Astrocyte (in vitro differentiated cells and primary cell): Measurements from ENCODE around the gene WBP1L.
"Not testable (repeated sequence)": the region's sequence is repeated elsewhere in the genome, so short reads cannot be mapped to it uniquely, and the experiment has no call there.

Experiments
- CTCF ChIP-seq: IDR thresholded peaks from 2 replicates; pipeline ENCODE4 v1.5.1; 2011; ENCODE audit warnings: low read depth, mild to moderate bottlenecking, inconsistent platforms, low read length, moderate library complexity; ENCODE audit not compliant: insufficient read depth
- EZH2 ChIP-seq: IDR thresholded peaks from 2 replicates; pipeline ENCODE4 v1.6.1; 2012; ENCODE audit warnings: mild to moderate bottlenecking, low read length, inconsistent platforms; ENCODE audit not compliant: insufficient read depth

GRCh38 chr10:102820008-102820407 lies 76.3 kb downstream of the WBP1L start:
- not testable (repeated sequence) for TF ChIP-seq CTCF, EZH2
